D721Med (cell line): ENCODE results near the gene ABCA1.
"Not testable (repeated sequence)": the region's sequence is repeated elsewhere in the genome, so short reads cannot be mapped to it uniquely, and the experiment has no call there.

ENCODE experiments used
- DNase-seq: peaks from one replicate; pipeline ENCODE4 v3.0.0; 2011; ENCODE audit warnings: low spot score; ENCODE audit not compliant: insufficient read length
- FAIRE-seq: peaks from 2 replicates; lab custom pipeline; 2011; peaks lifted over from hg19 to GRCh38; lab: Jason Lieb, UNC
- TF ChIP-seq, protein P1 (sequence below): IDR thresholded peaks from 2 replicates; pipeline ENCODE4 v1.5.1; 2012; ENCODE audit warnings: mild to moderate bottlenecking, control low read depth; ENCODE audit not compliant: insufficient read depth; ENCODE audit errors: missing control alignments

ABCA1 gene

DNA sequence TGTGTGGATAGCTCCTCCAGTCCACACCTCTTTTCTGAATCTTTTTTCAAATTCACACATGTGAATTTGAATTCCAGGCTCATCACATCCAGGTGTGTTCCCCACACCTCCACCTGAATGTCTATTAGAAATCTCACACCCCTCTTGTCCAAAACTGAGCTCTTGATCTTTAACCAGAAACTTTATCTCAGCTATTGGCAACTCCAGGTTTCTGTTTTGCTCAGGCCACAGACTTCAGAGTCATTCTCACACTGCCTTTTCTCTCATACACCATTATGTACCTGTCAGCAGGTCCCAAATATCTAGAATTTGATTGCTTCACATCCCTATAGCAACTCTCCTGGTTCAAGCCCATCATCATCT lies 152.4 kb downstream of the ABCA1 start:
- FAIRE-seq, result no peak
- TF ChIP-seq, protein P1, sequence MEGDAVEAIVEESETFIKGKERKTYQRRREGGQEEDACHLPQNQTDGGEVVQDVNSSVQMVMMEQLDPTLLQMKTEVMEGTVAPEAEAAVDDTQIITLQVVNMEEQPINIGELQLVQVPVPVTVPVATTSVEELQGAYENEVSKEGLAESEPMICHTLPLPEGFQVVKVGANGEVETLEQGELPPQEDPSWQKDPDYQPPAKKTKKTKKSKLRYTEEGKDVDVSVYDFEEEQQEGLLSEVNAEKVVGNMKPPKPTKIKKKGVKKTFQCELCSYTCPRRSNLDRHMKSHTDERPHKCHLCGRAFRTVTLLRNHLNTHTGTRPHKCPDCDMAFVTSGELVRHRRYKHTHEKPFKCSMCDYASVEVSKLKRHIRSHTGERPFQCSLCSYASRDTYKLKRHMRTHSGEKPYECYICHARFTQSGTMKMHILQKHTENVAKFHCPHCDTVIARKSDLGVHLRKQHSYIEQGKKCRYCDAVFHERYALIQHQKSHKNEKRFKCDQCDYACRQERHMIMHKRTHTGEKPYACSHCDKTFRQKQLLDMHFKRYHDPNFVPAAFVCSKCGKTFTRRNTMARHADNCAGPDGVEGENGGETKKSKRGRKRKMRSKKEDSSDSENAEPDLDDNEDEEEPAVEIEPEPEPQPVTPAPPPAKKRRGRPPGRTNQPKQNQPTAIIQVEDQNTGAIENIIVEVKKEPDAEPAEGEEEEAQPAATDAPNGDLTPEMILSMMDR, result no peak
- no peak for DNase-seq

DNA sequence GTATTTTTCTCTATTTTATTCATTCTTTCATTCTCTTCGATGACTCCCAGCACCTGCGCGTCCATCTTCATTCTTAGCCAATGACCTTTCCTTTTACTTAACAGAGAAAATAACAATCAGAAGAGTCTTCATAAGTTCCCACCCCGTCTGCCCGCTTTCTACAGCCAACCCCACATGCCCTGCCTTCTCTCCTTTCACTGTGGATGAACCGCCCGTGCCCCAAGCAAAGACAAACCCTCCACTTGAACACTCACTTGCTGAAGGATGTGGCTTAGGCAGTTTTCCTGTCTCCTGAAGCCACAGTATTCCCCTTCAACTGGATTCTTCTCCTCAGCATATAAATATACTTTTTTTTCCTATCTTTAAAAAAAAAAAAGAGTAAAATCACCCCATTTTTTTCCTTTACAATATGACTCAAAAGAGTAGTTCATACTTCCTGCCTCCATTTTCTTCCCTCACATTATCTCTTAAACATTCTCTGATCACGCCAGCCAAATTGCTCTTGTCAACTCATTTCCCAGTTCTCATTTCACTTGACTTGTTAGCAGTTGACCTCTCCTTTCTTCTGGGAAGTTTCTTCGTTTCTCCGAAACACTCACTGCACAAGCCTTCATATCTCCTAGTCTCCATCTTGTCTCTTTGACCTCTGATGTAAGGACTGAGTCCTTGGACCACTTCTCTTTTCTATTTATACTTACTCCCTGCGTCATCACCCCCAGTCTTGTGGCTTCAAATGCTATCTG lies 153.0 kb downstream of the ABCA1 start:
- TF ChIP-seq, protein P1, result no peak
- FAIRE-seq (no peak), DNase-seq (no peak)

DNA sequence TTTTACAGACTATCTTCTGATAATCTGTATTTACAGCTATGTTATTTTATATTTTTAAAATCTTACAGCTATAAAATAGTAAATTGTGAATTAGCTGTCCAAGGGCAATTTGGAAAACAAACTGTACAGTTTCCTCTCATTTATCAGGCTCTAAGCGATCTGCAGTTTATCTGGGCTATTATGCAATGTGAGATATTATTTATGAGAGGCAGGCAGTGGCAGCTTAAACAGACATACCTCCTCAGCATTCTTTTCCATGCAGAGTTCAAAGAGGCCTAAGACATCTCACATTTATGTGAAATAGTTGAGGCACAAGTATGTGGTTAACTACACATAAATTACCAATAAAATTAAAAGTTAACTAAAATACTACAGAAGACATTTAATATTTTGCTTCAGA lies 153.8 kb downstream of the ABCA1 start:
- no peak for DNase-seq
- no peak for FAIRE-seq
- TF ChIP-seq, protein P1, result no peak

DNA sequence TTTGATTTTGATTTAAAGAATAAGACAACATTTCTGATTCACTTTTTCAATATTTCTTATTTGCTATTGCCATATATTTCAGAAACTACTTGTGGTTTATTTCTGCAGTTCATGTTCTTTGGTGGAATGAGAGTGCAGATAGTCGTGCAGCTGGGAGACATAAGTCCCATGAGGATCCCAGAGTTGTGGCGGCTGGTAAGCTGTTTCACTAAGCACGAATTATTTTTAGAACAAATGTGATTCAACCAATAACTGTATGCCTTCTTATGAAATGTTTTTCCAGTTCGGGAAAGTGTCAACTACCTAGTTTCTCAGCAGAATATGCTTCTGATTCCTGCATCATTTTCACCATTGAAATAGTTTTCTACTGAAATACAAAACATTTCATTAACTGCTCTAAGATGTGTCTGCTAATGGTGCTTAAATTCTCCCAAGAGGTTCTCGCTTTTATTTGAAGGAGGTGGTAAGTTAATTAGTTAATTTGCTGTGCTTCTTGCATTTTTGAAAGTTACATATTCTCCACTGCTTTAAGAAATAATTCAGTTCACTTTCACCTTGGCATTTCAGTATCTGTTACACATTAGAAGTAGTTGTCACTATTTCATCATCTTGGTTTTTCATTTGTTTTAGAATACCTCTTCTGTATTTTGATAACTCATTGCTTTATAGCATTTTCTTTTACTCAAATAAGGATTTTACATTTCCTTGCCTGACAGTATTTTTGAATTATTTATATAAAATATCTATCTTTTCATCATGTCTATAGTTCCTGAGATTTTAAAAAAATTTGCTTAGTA lies 155.0 kb downstream of the ABCA1 start:
- no peak for DNase-seq
- TF ChIP-seq, protein P1, result no peak
- FAIRE-seq, result peak; percentile 96

DNA sequence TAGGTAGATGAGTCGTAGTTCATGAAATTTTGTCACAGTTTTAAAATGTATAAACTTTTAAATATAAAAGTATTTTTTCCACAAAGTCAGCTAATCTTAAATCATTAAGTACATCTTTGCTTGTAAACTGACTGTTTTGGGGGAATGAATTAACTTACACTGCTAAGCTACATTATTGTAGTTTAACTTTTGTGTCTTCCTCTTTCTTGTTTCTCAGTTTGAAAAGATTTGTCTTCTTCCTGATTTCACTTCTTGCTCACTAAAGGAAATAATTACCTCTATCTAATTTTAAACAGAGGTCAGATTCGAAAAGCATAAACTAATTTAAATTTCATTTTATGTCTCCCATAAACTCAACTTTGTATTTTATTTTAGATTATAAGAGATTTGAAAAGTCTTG lies 158.3 kb downstream of the ABCA1 start:
- DNase-seq, result no peak
- FAIRE-seq, result no peak

DNA sequence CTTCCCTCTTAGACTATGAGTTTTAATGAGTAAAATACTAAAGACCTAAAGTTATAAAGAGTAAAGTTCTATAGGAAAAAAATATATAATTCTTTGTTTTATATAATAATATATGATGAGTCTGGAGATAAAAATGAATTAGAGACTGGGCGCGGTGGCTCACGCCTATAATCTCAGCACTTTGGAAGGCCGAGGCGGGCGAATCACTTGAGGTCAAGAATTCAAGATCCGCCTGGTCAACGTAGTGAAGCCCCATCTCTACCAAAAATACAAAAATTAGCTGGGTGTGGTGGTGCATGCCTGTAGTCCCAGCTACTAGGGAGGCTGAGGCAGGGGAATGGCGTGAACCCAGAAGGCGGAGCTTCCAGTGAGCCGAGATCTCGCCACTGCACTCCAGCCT lies 158.9 kb downstream of the ABCA1 start:
- FAIRE-seq, DNase-seq: not testable (repeated sequence)

More for the DNA sequence above, 158.3 kb downstream of the ABCA1 start:
- TF ChIP-seq, protein P1, result no peak

DNA sequence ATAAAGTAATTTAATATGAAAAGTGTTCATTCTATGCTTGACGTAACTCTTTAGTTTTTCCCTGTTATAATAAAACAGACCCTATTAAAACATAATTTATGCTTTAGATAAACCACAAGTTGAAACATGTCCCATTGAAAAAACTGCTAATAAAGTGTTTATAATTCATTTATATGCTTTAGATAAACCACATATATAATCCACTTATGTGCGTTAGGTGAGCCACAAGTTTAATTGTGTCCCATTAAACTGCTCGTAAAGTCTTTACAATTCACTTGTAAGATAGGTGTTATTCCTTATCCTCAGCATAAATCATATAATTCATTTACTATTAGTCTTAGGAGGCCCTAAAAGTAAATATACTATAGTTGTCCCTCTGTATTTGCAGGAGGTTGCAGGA lies 160.4 kb downstream of the ABCA1 start:
- DNase-seq, result no peak
- TF ChIP-seq, protein P1, result no peak
- FAIRE-seq, result no peak
